Peyer's patch (tissue), 4 donors: ENCODE measurements around the gene C3orf49. TPM values are rescaled to one million over a fixed set of nuclear protein-coding genes. Genes with fewer than 3 reads are reported as not detected.

Source experiments
- DNase-seq, 3 donors: peaks; one replicate each; pipeline ENCODE4 v3.0.0-alpha.2; 2017 to 2019
- H3K27ac ChIP-seq, 4 donors: fragments of 200-600 bp; sonication (generic); one replicate each; pipeline ENCODE4 v1.5.1; 2016 to 2019
- H3K27me3 ChIP-seq, 2 donors: fragments of 200-600 bp; sonication (generic); one replicate each; pipeline ENCODE4 v1.5.1; 2019
- H3K36me3 ChIP-seq, 3 donors: fragments of 200-600 bp; sonication (generic); one replicate each; pipeline ENCODE4 v1.5.1; 2016 to 2019
- H3K4me1 ChIP-seq, 4 donors: fragments of 200-600 bp; sonication (generic); one replicate each; pipeline ENCODE4 v1.5.1; 2016 to 2019
- H3K4me3 ChIP-seq, 4 donors: fragments of 200-600 bp; sonication (generic); 1 replicate in 3 of 4; 2 replicates in 1 of 4; pipeline ENCODE4 v1.5.1; 2016 to 2019; ENCODE audit warnings: mild to moderate bottlenecking in 1 of 4
- H3K9me3 ChIP-seq, 4 donors: fragments of 200-600 bp; sonication (generic); one replicate each; pipeline ENCODE4 v1.5.1; 2016 to 2019; ENCODE audit warnings: mild to moderate bottlenecking in 1 of 4
- POLR2A ChIP-seq, 2 donors: fragments of 450-650 bp; IDR thresholded peaks; one replicate each; pipeline ENCODE4 v1.5.1; 2017; ENCODE audit warnings: antibody characterized with exemption in 2 of 2, mild to moderate bottlenecking in 2 of 2, moderate library complexity in 2 of 2
- total RNA-seq, 4 donors: library from RNA; depleted of rRNA; stranded (reverse); fragments of >200 nt; gene quantifications; one replicate each; pipeline ENCODE4 v1.1.0, GENCODE V29; 2016
- TF ChIP-seq, protein P1 (sequence below), 6 experiments: fragments of 450-650 bp in 4 of 6; fragments of 200-600 bp in 2 of 6; sonication (generic) in 1 of 6; IDR thresholded peaks; one replicate each; pipeline ENCODE4 v1.5.1; 2017 to 2019; ENCODE audit warnings: antibody characterized with exemption in 6 of 6, mild to moderate bottlenecking in 3 of 6, moderate library complexity in 1 of 6

The C3orf49 gene
- total RNA-seq, 4 donors from 2014 or later = not detected

DNA sequence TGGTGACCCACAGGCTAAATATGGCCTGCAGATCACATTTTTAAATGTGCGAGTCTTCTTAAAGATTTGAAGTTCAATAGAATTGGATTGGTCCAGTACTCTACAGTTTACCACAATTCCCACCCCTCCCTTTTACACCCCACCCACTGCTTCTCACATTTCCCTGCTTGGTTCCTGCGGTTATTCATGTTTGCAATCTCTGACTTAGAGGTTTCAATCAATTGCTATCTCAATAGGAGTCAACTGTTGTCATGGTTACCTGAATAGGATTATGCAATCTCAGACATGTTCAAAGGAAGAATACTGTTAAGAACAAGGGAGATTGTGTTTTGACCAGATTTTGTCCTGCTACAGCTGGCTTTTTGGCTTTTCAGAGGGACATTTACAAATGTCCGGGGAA is 4.9 kb upstream of the C3orf49 start:
- no peak for TF ChIP-seq POLR2A (IDR thresholded peaks at IDR 0.05)
- TF ChIP-seq, protein P1, sequence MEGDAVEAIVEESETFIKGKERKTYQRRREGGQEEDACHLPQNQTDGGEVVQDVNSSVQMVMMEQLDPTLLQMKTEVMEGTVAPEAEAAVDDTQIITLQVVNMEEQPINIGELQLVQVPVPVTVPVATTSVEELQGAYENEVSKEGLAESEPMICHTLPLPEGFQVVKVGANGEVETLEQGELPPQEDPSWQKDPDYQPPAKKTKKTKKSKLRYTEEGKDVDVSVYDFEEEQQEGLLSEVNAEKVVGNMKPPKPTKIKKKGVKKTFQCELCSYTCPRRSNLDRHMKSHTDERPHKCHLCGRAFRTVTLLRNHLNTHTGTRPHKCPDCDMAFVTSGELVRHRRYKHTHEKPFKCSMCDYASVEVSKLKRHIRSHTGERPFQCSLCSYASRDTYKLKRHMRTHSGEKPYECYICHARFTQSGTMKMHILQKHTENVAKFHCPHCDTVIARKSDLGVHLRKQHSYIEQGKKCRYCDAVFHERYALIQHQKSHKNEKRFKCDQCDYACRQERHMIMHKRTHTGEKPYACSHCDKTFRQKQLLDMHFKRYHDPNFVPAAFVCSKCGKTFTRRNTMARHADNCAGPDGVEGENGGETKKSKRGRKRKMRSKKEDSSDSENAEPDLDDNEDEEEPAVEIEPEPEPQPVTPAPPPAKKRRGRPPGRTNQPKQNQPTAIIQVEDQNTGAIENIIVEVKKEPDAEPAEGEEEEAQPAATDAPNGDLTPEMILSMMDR (IDR thresholded peaks at IDR 0.05) = no peak
- DNase-seq = no peak
- H3K4me1 ChIP-seq = no peaks in the 10 kb centered on the region
- H3K27me3 ChIP-seq = no peaks in the 10 kb centered on the region
- H3K27ac ChIP-seq = no peak overlapping the region
- no peaks in the 10 kb centered on the region for H3K9me3 ChIP-seq
- no peak overlapping the region for H3K4me3 ChIP-seq
- no peaks in the 10 kb centered on the region for H3K36me3 ChIP-seq

- DNase-seq = no peak
- TF ChIP-seq, protein P1 (IDR thresholded peaks at IDR 0.05) = no peak
- no peak for TF ChIP-seq POLR2A (IDR thresholded peaks at IDR 0.05)
- H3K36me3 ChIP-seq = no peaks in the 10 kb centered on the region
- no peaks in the 10 kb centered on the region for H3K9me3 ChIP-seq
- H3K4me3 ChIP-seq = no peak overlapping the region
- H3K4me1 ChIP-seq = no peaks in the 10 kb centered on the region
- no peak overlapping the region for H3K27ac ChIP-seq
- H3K27me3 ChIP-seq = no peaks in the 10 kb centered on the region
These were observed 1.9 kb upstream of the C3orf49 start for GRCh38 chr3:63817225-63817624.

DNA sequence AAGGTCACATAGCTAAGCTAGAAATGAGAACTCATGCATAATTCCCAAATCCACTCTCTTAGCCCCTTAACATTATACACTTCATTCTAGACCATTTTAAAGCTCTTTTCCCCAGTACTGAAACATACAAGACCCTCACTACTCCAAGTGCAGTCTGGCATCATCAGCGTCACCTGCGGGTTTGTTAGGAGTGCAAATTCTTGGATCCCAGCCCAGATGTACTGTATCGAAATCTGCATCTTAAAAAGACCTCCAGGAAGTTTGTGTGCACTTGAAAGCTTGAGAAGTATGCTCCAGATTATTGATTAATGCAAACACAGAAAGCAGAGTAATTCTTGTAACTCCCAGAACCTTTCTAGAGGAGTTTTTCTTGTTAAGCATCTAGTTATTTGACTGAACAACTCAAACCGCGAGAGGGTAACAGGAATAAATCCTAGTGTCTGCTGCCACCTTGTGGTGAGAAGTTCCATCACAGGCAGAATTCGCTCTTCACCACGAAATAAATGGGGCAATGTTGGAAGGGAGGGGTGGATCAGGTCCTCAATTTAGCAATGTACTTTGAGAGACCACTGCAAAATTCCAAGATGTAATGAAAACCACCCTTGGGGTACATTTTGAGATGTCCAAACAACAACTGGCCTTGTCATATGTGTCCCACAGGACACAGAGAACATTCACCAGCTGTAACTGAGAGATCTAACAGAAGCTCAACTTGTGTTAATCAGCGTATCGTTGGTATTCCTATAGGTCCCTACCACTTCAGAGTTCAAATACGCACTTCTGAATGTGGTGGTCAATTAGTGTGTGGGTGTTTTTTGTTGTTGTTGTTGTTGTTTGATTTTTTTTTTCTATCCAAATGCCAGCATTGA is 583 bp upstream of the C3orf49 start:
- no peaks in the 10 kb centered on the region for H3K4me1 ChIP-seq
- H3K36me3 ChIP-seq = no peaks in the 10 kb centered on the region
- no peak overlapping the region for H3K27ac ChIP-seq
- no peak overlapping the region for H3K4me3 ChIP-seq
- no peaks in the 10 kb centered on the region for H3K27me3 ChIP-seq
- no peak for TF ChIP-seq POLR2A (IDR thresholded peaks at IDR 0.05)
- TF ChIP-seq, protein P1 (IDR thresholded peaks at IDR 0.05) = peak; percentile 71 to 90 (median 85)
- DNase-seq = peak in 2 of 3 donors; percentile 44 to 85
- H3K9me3 ChIP-seq = no peaks in the 10 kb centered on the region

- H3K27me3 ChIP-seq = no peaks in the 10 kb centered on the region
- H3K36me3 ChIP-seq = peaks cover 0 to 9% (median 0%) of the 10 kb centered on the region in 3 donors
- DNase-seq = no peak
- no peaks in the 10 kb centered on the region for H3K9me3 ChIP-seq
- H3K27ac ChIP-seq = no peak overlapping the region
- H3K4me3 ChIP-seq = no peak overlapping the region
- H3K4me1 ChIP-seq = no peaks in the 10 kb centered on the region
- no peak for TF ChIP-seq POLR2A (IDR thresholded peaks at IDR 0.05)
- TF ChIP-seq, protein P1 (IDR thresholded peaks at IDR 0.05) = no peak
These were observed 5.2 kb downstream of the C3orf49 start for GRCh38 chr3:63824309-63824708.

DNA sequence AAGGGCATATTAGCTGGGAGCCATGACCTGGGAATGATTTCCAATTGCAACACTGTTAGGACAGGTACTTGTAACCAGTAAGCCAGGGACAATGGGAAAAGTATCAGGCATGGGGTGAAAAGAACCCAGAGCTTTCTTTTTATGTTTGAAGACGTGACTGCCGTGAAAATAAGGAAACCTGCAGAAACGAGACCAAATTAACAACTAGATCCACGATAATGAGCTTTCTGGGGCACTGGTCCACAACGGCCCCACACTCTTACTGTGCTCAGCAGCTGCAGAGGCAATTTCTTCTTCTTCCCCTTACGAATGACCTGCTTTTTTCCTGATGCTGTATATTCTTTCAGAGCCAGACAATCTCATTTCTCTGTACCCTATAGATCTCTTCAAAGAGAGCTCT is 11.4 kb downstream of the C3orf49 start:
- peaks cover 0 to 51% (median 0%) of the 10 kb centered on the region in 3 donors for H3K36me3 ChIP-seq
- H3K4me1 ChIP-seq = no peaks in the 10 kb centered on the region
- TF ChIP-seq POLR2A (IDR thresholded peaks at IDR 0.05) = no peak
- TF ChIP-seq, protein P1 (IDR thresholded peaks at IDR 0.05) = no peak
- no peaks in the 10 kb centered on the region for H3K9me3 ChIP-seq
- no peak for DNase-seq
- no peaks in the 10 kb centered on the region for H3K27me3 ChIP-seq
- no peak overlapping the region for H3K27ac ChIP-seq
- no peak overlapping the region for H3K4me3 ChIP-seq
